ENCODE data around the gene RAB40C.

RAB40C gene

DNA sequence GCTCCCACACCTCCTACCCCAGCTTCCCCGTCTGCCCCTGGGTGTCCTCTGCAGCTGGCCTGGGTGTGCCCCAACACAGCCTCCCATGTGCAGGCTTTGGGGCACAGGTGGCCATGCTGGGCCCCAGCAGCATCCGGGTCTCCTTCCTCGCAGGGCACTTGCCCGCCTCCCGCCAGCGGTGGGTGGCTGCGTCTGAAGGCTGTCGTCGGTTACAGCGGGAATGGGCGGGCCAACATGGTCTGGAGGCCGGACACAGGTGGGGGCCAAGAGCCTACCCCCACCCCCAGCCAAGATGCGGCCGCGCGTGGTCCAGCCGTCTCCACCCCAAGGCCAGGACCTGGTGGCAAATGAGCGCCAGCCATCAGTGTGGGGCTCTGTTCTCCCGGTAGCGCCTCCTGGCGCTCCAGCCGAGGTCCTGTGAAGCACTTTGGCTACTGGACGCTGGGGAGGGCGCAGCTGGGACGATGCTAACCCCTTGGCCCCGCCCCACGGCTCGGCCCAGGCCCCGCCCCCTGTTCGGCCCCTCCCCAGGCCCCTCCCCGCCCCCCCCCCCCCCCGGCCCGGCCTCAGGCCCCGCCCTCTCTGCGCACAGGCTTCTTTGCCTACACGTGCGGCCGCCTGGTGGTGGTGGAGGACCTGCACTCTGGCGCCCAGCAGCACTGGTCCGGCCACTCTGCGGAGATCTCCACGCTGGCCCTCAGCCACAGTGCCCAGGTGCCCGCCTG is 70.8 kb downstream of the RAB40C start:
- Histone ChIP-seq H3K4me1 (ENCODE audit: insufficient read depth, low read length, poor library complexity, severe bottlenecking) (no peaks in the 10 kb centered on the region), H3K4me2 (ENCODE audit: low read depth, low read length, poor library complexity, severe bottlenecking) (no peak overlapping the region), H3K4me3 (ENCODE audit: low read length, poor library complexity, severe bottlenecking) (no peak overlapping the region), H3K9me3 (ENCODE audit: insufficient read depth, low read depth, low read length) (no peaks in the 10 kb centered on the region), H4K20me1 (ENCODE audit: insufficient read depth, low read length, poor library complexity, severe bottlenecking) (no peaks in the 10 kb centered on the region), H2AFZ (ENCODE audit: low read length) (no peak overlapping the region), H3K9me2 (replicated peaks; ENCODE audit: low read depth, low read length) (no peaks in the 10 kb centered on the region), H3F3A (ENCODE audit: low read depth) (no peaks in the 10 kb centered on the region), H3K36me3 (ENCODE audit: insufficient read depth, low read length) (no peaks in the 10 kb centered on the region), H3K9ac (ENCODE audit: low read depth, low read length, poor library complexity, severe bottlenecking) (no peak overlapping the region), H3K27me3 (ENCODE audit: insufficient read depth, low read length, poor library complexity, severe bottlenecking) (no peaks in the 10 kb centered on the region), H3K79me2 (ENCODE audit: insufficient read depth, low read length) (no peaks in the 10 kb centered on the region)
- TF ChIP-seq, protein P1, sequence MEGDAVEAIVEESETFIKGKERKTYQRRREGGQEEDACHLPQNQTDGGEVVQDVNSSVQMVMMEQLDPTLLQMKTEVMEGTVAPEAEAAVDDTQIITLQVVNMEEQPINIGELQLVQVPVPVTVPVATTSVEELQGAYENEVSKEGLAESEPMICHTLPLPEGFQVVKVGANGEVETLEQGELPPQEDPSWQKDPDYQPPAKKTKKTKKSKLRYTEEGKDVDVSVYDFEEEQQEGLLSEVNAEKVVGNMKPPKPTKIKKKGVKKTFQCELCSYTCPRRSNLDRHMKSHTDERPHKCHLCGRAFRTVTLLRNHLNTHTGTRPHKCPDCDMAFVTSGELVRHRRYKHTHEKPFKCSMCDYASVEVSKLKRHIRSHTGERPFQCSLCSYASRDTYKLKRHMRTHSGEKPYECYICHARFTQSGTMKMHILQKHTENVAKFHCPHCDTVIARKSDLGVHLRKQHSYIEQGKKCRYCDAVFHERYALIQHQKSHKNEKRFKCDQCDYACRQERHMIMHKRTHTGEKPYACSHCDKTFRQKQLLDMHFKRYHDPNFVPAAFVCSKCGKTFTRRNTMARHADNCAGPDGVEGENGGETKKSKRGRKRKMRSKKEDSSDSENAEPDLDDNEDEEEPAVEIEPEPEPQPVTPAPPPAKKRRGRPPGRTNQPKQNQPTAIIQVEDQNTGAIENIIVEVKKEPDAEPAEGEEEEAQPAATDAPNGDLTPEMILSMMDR (conservative IDR thresholded peaks at IDR 0.05; ENCODE audit: low read length) = no peak
- no peak for TF ChIP-seq EZH2phosphoT487 (IDR thresholded peaks at IDR 0.05; ENCODE audit: borderline replicate concordance)

DNA sequence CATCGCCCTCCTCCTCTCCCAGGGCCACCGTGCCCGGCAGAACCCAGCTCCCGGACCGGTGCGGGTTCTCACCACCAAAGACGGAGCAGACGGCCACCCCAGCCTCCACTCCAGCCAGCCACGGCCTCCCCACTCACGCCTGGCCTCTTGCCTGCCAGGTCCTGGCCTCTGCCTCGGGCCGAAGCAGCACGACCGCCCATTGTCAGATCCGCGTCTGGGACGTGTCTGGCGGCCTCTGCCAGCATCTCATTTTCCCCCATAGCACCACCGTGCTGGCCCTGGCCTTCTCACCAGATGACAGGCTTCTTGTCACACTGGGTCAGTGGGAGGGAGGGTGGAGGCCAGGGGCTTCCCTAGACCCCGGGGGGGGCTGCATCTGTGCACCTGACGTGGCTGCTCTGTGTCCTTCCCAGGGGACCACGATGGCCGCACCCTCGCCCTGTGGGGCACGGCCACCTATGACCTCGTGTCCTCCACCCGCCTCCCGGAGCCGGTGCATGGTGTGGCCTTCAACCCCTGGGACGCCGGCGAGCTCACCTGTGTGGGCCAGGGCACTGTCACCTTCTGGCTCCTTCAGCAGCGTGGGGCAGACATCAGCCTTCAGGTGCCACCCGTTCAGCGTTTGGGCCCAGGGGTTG is 71.4 kb downstream of the RAB40C start:
- no peaks in the 10 kb centered on the region for H3K9me3 ChIP-seq (ENCODE audit: insufficient read depth, low read depth, low read length)
- no peaks in the 10 kb centered on the region for H3K79me2 ChIP-seq (ENCODE audit: insufficient read depth, low read length)
- H3K4me2 ChIP-seq (ENCODE audit: low read depth, low read length, poor library complexity, severe bottlenecking) = no peak overlapping the region
- no peaks in the 10 kb centered on the region for H3K4me1 ChIP-seq (ENCODE audit: insufficient read depth, low read length, poor library complexity, severe bottlenecking)
- TF ChIP-seq, protein P1 (conservative IDR thresholded peaks at IDR 0.05; ENCODE audit: low read length) = no peak
- no peak for TF ChIP-seq EZH2phosphoT487 (IDR thresholded peaks at IDR 0.05; ENCODE audit: borderline replicate concordance)
- H2AFZ ChIP-seq (ENCODE audit: low read length) = no peak overlapping the region
- no peaks in the 10 kb centered on the region for H3F3A ChIP-seq (ENCODE audit: low read depth)
- H3K9me2 ChIP-seq (replicated peaks; ENCODE audit: low read depth, low read length) = no peaks in the 10 kb centered on the region
- no peak overlapping the region for H3K4me3 ChIP-seq (ENCODE audit: low read length, poor library complexity, severe bottlenecking)
- H3K27me3 ChIP-seq (ENCODE audit: insufficient read depth, low read length, poor library complexity, severe bottlenecking) = no peaks in the 10 kb centered on the region
- no peaks in the 10 kb centered on the region for H4K20me1 ChIP-seq (ENCODE audit: insufficient read depth, low read length, poor library complexity, severe bottlenecking)
- H3K36me3 ChIP-seq (ENCODE audit: insufficient read depth, low read length) = no peaks in the 10 kb centered on the region
- no peak overlapping the region for H3K9ac ChIP-seq (ENCODE audit: low read depth, low read length, poor library complexity, severe bottlenecking)

DNA sequence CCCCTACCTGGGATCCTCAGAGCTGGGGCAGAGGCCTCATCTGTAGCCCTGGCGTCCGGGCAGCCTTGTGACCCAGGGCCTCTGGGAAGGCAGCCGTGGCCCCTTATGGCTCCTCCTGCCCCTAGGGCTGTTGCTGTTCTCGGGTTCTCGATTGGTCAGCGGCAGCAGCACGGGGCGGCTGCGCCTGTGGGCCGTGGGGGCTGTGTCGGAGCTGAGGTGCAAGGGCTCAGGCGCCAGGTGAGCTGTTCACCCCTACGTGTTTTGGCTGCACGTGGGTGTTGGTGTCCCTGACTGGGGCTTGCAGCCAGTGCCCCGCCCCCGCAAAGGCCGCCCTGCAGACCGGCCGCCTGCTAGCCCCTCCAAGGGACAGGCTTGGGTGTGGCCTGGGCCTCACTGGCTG is 72.2 kb downstream of the RAB40C start:
- no peaks in the 10 kb centered on the region for H3K79me2 ChIP-seq (ENCODE audit: insufficient read depth, low read length)
- no peaks in the 10 kb centered on the region for H3F3A ChIP-seq (ENCODE audit: low read depth)
- no peak overlapping the region for H2AFZ ChIP-seq (ENCODE audit: low read length)
- no peak for TF ChIP-seq EZH2phosphoT487 (IDR thresholded peaks at IDR 0.05; ENCODE audit: borderline replicate concordance)
- TF ChIP-seq, protein P1 (conservative IDR thresholded peaks at IDR 0.05; ENCODE audit: low read length) = no peak
- H3K9me3 ChIP-seq (ENCODE audit: insufficient read depth, low read depth, low read length) = no peaks in the 10 kb centered on the region
- H3K9me2 ChIP-seq (replicated peaks; ENCODE audit: low read depth, low read length) = no peaks in the 10 kb centered on the region
- H3K36me3 ChIP-seq (ENCODE audit: insufficient read depth, low read length) = no peaks in the 10 kb centered on the region
- H3K9ac ChIP-seq (ENCODE audit: low read depth, low read length, poor library complexity, severe bottlenecking) = no peak overlapping the region
- no peaks in the 10 kb centered on the region for H4K20me1 ChIP-seq (ENCODE audit: insufficient read depth, low read length, poor library complexity, severe bottlenecking)
- no peak overlapping the region for H3K4me3 ChIP-seq (ENCODE audit: low read length, poor library complexity, severe bottlenecking)
- H3K27me3 ChIP-seq (ENCODE audit: insufficient read depth, low read length, poor library complexity, severe bottlenecking) = no peaks in the 10 kb centered on the region
- no peak overlapping the region for H3K4me2 ChIP-seq (ENCODE audit: low read depth, low read length, poor library complexity, severe bottlenecking)
- H3K4me1 ChIP-seq (ENCODE audit: insufficient read depth, low read length, poor library complexity, severe bottlenecking) = no peaks in the 10 kb centered on the region

All from Loucy (cell line).